ENCODE measurements around the gene ADCYAP1. TPM values are rescaled to one million over a fixed set of nuclear protein-coding genes. Genes with fewer than 3 reads are reported as not detected.

The ADCYAP1 gene
- total RNA-seq, 1 experiment from 2014 or later: not detected

GRCh38 chr18:936941-937340 is 32.3 kb downstream of the ADCYAP1 start:
- no peaks in the 10 kb centered on the region for H3K9me3 ChIP-seq (ENCODE audit: control insufficient read depth, insufficient read depth, low read depth, low read length)
- H3K27me3 ChIP-seq (ENCODE audit: control insufficient read depth, insufficient read depth, low read length): no peaks in the 10 kb centered on the region
- TF ChIP-seq REST (IDR thresholded peaks at IDR 0.05; ENCODE audit: insufficient read depth in 1 of 2, low read depth in 2 of 2, low read length in 1 of 2) (no peak), POLR2AphosphoS5 (IDR thresholded peaks at IDR 0.05; ENCODE audit: low read depth, low read length) (no peak), CTCF (IDR thresholded peaks at IDR 0.05) (no peak), TCF7L2 (IDR thresholded peaks at IDR 0.05; ENCODE audit: low read depth, low read length) (no peak), SIN3A (IDR thresholded peaks at IDR 0.05; ENCODE audit: borderline replicate concordance, insufficient read depth, low read depth, low read length) (no peak)
- CTCF ChIA-PET: no interaction called here
- H3K4me1 ChIP-seq (ENCODE audit: control insufficient read depth, insufficient read depth, low read length): no peaks in the 10 kb centered on the region
- H3K27ac ChIP-seq (ENCODE audit: low read length): no peak overlapping the region
- DNase-seq (ENCODE audit: low read depth, low spot score) (no peak), ATAC-seq (no peak)
- intact Hi-C loops (cut with micrococcal nuclease; ENCODE audit: unreplicated experiment): no loop called here
- no TSS peak for BruUV-seq (replicated peaks)
- H3K36me3 ChIP-seq (ENCODE audit: control insufficient read depth, insufficient read depth, low read length): no peaks in the 10 kb centered on the region
- POLR2A ChIA-PET: no interaction called here
- no peak overlapping the region for H3K4me3 ChIP-seq (ENCODE audit: low read depth in 2 of 2, low read length in 2 of 2)
- in situ Hi-C loops (cut with HindIII; ENCODE audit: low pct_unique_long_range_greater_than_20kb, low sequenced_read_pairs): no loop called here

GRCh38 chr18:939166-939565 is 34.5 kb downstream of the ADCYAP1 start:
- no peak for ATAC-seq
- no peak for DNase-seq (ENCODE audit: low read depth, low spot score)
- CTCF ChIA-PET: no interaction called here
- TF ChIP-seq CTCF (IDR thresholded peaks at IDR 0.05) (no peak), TCF7L2 (IDR thresholded peaks at IDR 0.05; ENCODE audit: low read depth, low read length) (no peak)
- H3K27ac ChIP-seq (ENCODE audit: low read length): no peak overlapping the region
- BruUV-seq (replicated peaks): no TSS peak
- H3K4me1 ChIP-seq (ENCODE audit: control insufficient read depth, insufficient read depth, low read length): no peaks in the 10 kb centered on the region
- POLR2A ChIA-PET: no interaction called here
- H3K27me3 ChIP-seq (ENCODE audit: control insufficient read depth, insufficient read depth, low read length): no peaks in the 10 kb centered on the region
- no peaks in the 10 kb centered on the region for H3K9me3 ChIP-seq (ENCODE audit: control insufficient read depth, insufficient read depth, low read depth, low read length)
- H3K36me3 ChIP-seq (ENCODE audit: control insufficient read depth, insufficient read depth, low read length): no peaks in the 10 kb centered on the region
- in situ Hi-C loops (cut with HindIII; ENCODE audit: low pct_unique_long_range_greater_than_20kb, low sequenced_read_pairs): no loop called here
- intact Hi-C loops (cut with micrococcal nuclease; ENCODE audit: unreplicated experiment): no loop called here
- H3K4me3 ChIP-seq (ENCODE audit: low read depth in 2 of 2, low read length in 2 of 2): no peak overlapping the region

GRCh38 chr18:939958-940357 is 35.3 kb downstream of the ADCYAP1 start:
- H3K27me3 ChIP-seq (ENCODE audit: control insufficient read depth, insufficient read depth, low read length): no peaks in the 10 kb centered on the region
- intact Hi-C loops (cut with micrococcal nuclease; ENCODE audit: unreplicated experiment) (no loop called here), in situ Hi-C loops (cut with HindIII; ENCODE audit: low pct_unique_long_range_greater_than_20kb, low sequenced_read_pairs) (no loop called here)
- H3K4me1 ChIP-seq (ENCODE audit: control insufficient read depth, insufficient read depth, low read length): no peaks in the 10 kb centered on the region
- no peak for TF ChIP-seq POLR2AphosphoS5 (IDR thresholded peaks at IDR 0.05; ENCODE audit: low read depth, low read length)
- ATAC-seq (no peak), DNase-seq (ENCODE audit: low read depth, low spot score) (no peak)
- no peaks in the 10 kb centered on the region for H3K36me3 ChIP-seq (ENCODE audit: control insufficient read depth, insufficient read depth, low read length)
- BruUV-seq (replicated peaks): no TSS peak
- CTCF ChIA-PET: no interaction called here
- no peak overlapping the region for H3K27ac ChIP-seq (ENCODE audit: low read length)
- H3K4me3 ChIP-seq (ENCODE audit: low read depth in 2 of 2, low read length in 2 of 2): no peak overlapping the region
- POLR2A ChIA-PET: no interaction called here
- H3K9me3 ChIP-seq (ENCODE audit: control insufficient read depth, insufficient read depth, low read depth, low read length): no peaks in the 10 kb centered on the region
